Measurements from ENCODE around the gene AP1AR. TPM values are rescaled to one million over a fixed set of nuclear protein-coding genes. Genes with fewer than 3 reads are reported as not detected.

The AP1AR gene
- total and polyA plus RNA-seq, 2 donors (not counting 3 experiments of a cell fraction or from before 2014, with no cell fraction given) = 6.6 to 18.6 TPM

- dilution Hi-C loops (cut with MboI; ENCODE audit: extremely low pct_ligation_motif_present, low sequenced_read_pairs) = no loop called here
Measured at GRCh38 chr4:112279025-112279881, 47.7 kb downstream of the AP1AR start.

More at GRCh38 chr4:112279025-112279881, 47.7 kb downstream of the AP1AR start:
- DNase-seq (ENCODE audit: low read depth, low spot score) (no peak), FAIRE-seq (no peak)
- POLR2A ChIA-PET = no interaction called here
- intact Hi-C loops (cut with micrococcal nuclease) = no loop called here
- Histone ChIP-seq H4K20me1 (replicated peaks; ENCODE audit: control insufficient read depth, extremely low read depth, insufficient read depth, low read length) (no peaks in the 10 kb centered on the region), H3K36me3 (ENCODE audit: control insufficient read depth in 2 of 2, extremely low read depth in 1 of 2, insufficient read depth in 2 of 2, low read length in 2 of 2) (peaks cover 2 to 4% of the 10 kb centered on the region in 2 experiments), H3K4me3 (replicated peaks in 1 of 3; ENCODE audit: insufficient read depth in 1 of 3, low read depth in 1 of 3, low read length in 3 of 3) (no peak overlapping the region), H3K9me1 (replicated peaks; ENCODE audit: control insufficient read depth, extremely low read depth, insufficient read depth, low read length) (no peaks in the 10 kb centered on the region), H3K4me1 (ENCODE audit: control insufficient read depth, extremely low read depth, insufficient read depth, low read length) (peaks cover 12% of the 10 kb centered on the region), H3K27ac (ENCODE audit: insufficient read depth, low read depth, low read length) (no peak overlapping the region), H2AFZ (ENCODE audit: low read depth, low read length) (no peak overlapping the region), H3K27me3 (ENCODE audit: control insufficient read depth in 2 of 2, insufficient read depth in 2 of 2, low read length in 2 of 2) (no peaks in the 10 kb centered on the region), H3K9me3 (replicated peaks; ENCODE audit: control insufficient read depth, insufficient read depth, low read length) (no peaks in the 10 kb centered on the region), H3K4me2 (ENCODE audit: insufficient read depth, low read length) (no peak overlapping the region), H3K9ac (replicated peaks; ENCODE audit: extremely low read depth, insufficient read depth, low read length) (no peak overlapping the region), H3K79me2 (ENCODE audit: control insufficient read depth, insufficient read depth, low read length) (peaks cover 40% of the 10 kb centered on the region)
- TF ChIP-seq POLR2AphosphoS5 (IDR thresholded peaks at IDR 0.05; ENCODE audit: insufficient read depth, low read depth, low read length) (no peak), MYC (IDR thresholded peaks at IDR 0.05; ENCODE audit: low read depth, low read length) (no peak), GATA2 (IDR thresholded peaks at IDR 0.05; ENCODE audit: insufficient read depth, insufficient read length, low read depth, low read length) (no peak), EZH2 (IDR thresholded peaks at IDR 0.05; ENCODE audit: borderline replicate concordance, low read depth, low read length, severe bottlenecking) (no peak), FOS (IDR thresholded peaks at IDR 0.05; ENCODE audit: borderline replicate concordance, insufficient read depth, low read length) (no peak), POLR2A (IDR thresholded peaks at IDR 0.05; ENCODE audit: low read depth, low read length) (no peak), JUN (IDR thresholded peaks at IDR 0.05; ENCODE audit: borderline replicate concordance, insufficient read depth, insufficient read length, low read depth) (no peak)
- TF ChIP-seq, protein P1, sequence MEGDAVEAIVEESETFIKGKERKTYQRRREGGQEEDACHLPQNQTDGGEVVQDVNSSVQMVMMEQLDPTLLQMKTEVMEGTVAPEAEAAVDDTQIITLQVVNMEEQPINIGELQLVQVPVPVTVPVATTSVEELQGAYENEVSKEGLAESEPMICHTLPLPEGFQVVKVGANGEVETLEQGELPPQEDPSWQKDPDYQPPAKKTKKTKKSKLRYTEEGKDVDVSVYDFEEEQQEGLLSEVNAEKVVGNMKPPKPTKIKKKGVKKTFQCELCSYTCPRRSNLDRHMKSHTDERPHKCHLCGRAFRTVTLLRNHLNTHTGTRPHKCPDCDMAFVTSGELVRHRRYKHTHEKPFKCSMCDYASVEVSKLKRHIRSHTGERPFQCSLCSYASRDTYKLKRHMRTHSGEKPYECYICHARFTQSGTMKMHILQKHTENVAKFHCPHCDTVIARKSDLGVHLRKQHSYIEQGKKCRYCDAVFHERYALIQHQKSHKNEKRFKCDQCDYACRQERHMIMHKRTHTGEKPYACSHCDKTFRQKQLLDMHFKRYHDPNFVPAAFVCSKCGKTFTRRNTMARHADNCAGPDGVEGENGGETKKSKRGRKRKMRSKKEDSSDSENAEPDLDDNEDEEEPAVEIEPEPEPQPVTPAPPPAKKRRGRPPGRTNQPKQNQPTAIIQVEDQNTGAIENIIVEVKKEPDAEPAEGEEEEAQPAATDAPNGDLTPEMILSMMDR (IDR thresholded peaks at IDR 0.05; ENCODE audit: extremely low read depth in 1 of 2, insufficient read depth in 1 of 2, low read depth in 1 of 2, low read length in 2 of 2) = no peak
- TF ChIP-seq, protein P2, sequence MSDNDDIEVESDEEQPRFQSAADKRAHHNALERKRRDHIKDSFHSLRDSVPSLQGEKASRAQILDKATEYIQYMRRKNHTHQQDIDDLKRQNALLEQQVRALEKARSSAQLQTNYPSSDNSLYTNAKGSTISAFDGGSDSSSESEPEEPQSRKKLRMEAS (IDR thresholded peaks at IDR 0.05; ENCODE audit: insufficient read depth, insufficient read length) = no peak
- CTCF ChIA-PET = interaction anchor here (1.6 to 2.6 kb wide), 2 partner anchors 12 kb away, joined by 4 to 13 read pairs; no protein-coding TSS in a partner anchor
- BruUV-seq (replicated peaks) = no TSS peak
